ENCODE data around the gene GPR3. TPM values are rescaled to one million over a fixed set of nuclear protein-coding genes. Genes with fewer than 3 reads are reported as not detected.
A peak's percentile ranks its signal among the peaks of the same experiment; 100 is the strongest.

GPR3 gene
- total and polyA plus RNA-seq, 11 donors, result 0.11 to 3.7 (median 0.53) TPM; not detected in 1

- peaks cover 23 to 98% (median 86%) of the 10 kb centered on the region in 12 donors for H3K4me1 ChIP-seq
- peaks cover 0 to 14% (median 3%) of the 10 kb centered on the region in 9 donors for H3K36me3 ChIP-seq
- WGBS, 4 donors, result 23 to 41% (median 33%) methylated on average over 2 of the region's 2 CpGs
- ATAC-seq, result peak; percentile 26 to 63 (median 40)
- DNase-seq, result no peak
- no peaks in the 10 kb centered on the region for H3K9me3 ChIP-seq
- no peaks in the 10 kb centered on the region for H3K27me3 ChIP-seq
- TF ChIP-seq CTCF (IDR thresholded peaks at IDR 0.05) (no peak), POLR2A (IDR thresholded peaks at IDR 0.05) (no peak)
- H3K27ac ChIP-seq, result peak overlapping the region; percentile 49 to 94 (median 74)
- H3K4me3 ChIP-seq, result peak overlapping the region in 4 of 12 donors; percentile 4 to 43 (median 14)
- intact Hi-C loops (cut with DNase I), result loop anchor here in 5 of 10 donors (5.0 to 10.0 kb wide), 3 partner anchors 37 to 52 kb away; no protein-coding TSS in a partner anchor
Observed at GRCh38 chr1:27435566-27436203, 43.3 kb downstream of the GPR3 start.

- peaks cover 20 to 90% (median 78%) of the 10 kb centered on the region in 12 donors for H3K4me1 ChIP-seq
- no peaks in the 10 kb centered on the region for H3K9me3 ChIP-seq
- DNase-seq (peak in 1 of 5 donors; percentile 30), ATAC-seq (peak; percentile 74 to 88 (median 85))
- H3K36me3 ChIP-seq, result peaks cover 0 to 20% (median 6%) of the 10 kb centered on the region in 9 donors
- intact Hi-C loops (cut with DNase I), result loop anchor here in 5 of 10 donors (5.0 to 10.0 kb wide), 3 partner anchors 36 to 51 kb away; no protein-coding TSS in a partner anchor
- H3K4me3 ChIP-seq, result peak overlapping the region in 5 of 12 donors; percentile 1 to 43 (median 8)
- H3K27ac ChIP-seq, result peak overlapping the region; percentile 49 to 94 (median 74)
- 22 to 31% (median 24%) methylated on average over 5 of the region's 5 CpGs for WGBS, 4 donors
- no peaks in the 10 kb centered on the region for H3K27me3 ChIP-seq
- no peak for TF ChIP-seq CTCF (IDR thresholded peaks at IDR 0.05)
- peak in 1 of 2 donors; percentile 67 for TF ChIP-seq POLR2A (IDR thresholded peaks at IDR 0.05)
Observed at GRCh38 chr1:27436204-27437159, 44.1 kb downstream of the GPR3 start.

- Histone ChIP-seq H3K27ac (peak overlapping the region in 6 of 12 donors; percentile 1 to 94 (median 6)), H3K4me3 (no peak overlapping the region), H3K27me3 (no peaks in the 10 kb centered on the region), H3K36me3 (peaks cover 0 to 21% (median 6%) of the 10 kb centered on the region in 9 donors), H3K9me3 (no peaks in the 10 kb centered on the region), H3K4me1 (peaks cover 16 to 69% (median 60%) of the 10 kb centered on the region in 12 donors)
- no peak for ATAC-seq
- no peak for DNase-seq
- 53 to 70% (median 60%) methylated on average over 1 of the region's 1 CpG for WGBS, 4 donors
- intact Hi-C loops (cut with DNase I), result loop anchor here in 5 of 10 donors (5.0 to 10.0 kb wide), 3 partner anchors 34 to 49 kb away; no protein-coding TSS in a partner anchor
- no peak for TF ChIP-seq POLR2A (IDR thresholded peaks at IDR 0.05)
- TF ChIP-seq CTCF (IDR thresholded peaks at IDR 0.05), result no peak
Observed at GRCh38 chr1:27438621-27439061, 46.2 kb downstream of the GPR3 start.
